Type B pancreatic cell (in vitro differentiated cells): ENCODE data around the gene ASB15. TPM values are rescaled to one million over a fixed set of nuclear protein-coding genes. Genes with fewer than 3 reads are reported as not detected.

Source experiments
- DNase-seq: peaks from one replicate; pipeline ENCODE4 v3.0.0; 2021; ENCODE audit warnings: mixed read lengths; ENCODE audit not compliant: unreplicated experiment; ENCODE audit errors: extremely low spot score
- H3K27ac Mint-ChIP-seq: 2 replicates; pipeline ENCODE4 v1.8.0; 2021; ENCODE audit warnings: mild to moderate bottlenecking, mixed read lengths
- H3K27me3 Mint-ChIP-seq: 2 replicates; pipeline ENCODE4 v1.8.0; 2021; ENCODE audit warnings: mixed read lengths
- H3K36me3 Mint-ChIP-seq: 2 replicates; pipeline ENCODE4 v1.8.0; 2021; ENCODE audit warnings: mixed read lengths
- H3K4me1 Mint-ChIP-seq: one replicate; pipeline ENCODE4 v1.8.0; 2021; ENCODE audit warnings: mixed read lengths; ENCODE audit not compliant: unreplicated experiment
- H3K4me3 Mint-ChIP-seq: 2 replicates; pipeline ENCODE4 v1.8.0; 2021; ENCODE audit warnings: mild to moderate bottlenecking, mixed read lengths
- H3K9me3 Mint-ChIP-seq: 2 replicates; pipeline ENCODE4 v1.8.0; 2021; ENCODE audit warnings: mixed read lengths
- total RNA-seq: library from RNA; stranded (reverse); gene quantifications from 2 replicates; pipeline ENCODE4 v1.2.1, GENCODE V29; 2021; ENCODE audit warnings: low replicate concordance
- TF ChIP-seq, protein P1 (sequence below): fragments of 200-600 bp; sonication (generic); conservative IDR thresholded peaks from 2 replicates; pipeline ENCODE4 v1.5.0; 2021; ENCODE audit warnings: antibody characterized with exemption, mild to moderate bottlenecking

ASB15 gene
- total RNA-seq, 1 donor from 2014 or later: not detected

DNA sequence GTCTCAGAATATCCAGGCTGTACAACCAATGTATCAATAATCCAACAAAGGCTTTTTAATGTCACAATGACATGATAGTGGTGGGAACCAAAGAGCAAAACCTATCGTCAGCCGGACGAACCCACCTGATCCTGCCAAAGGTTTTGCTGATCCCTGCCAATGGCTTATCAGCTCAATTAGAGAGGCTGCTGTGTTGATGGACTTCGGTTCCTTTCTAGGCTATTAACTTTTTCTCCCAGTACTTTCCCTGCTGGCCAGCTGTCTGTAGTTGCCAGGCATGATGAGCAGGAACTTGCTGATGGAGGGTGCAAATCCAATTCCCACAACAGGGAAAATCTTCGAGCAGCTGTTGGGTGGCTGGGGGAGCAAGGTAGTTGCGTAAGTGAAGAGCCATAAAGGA, 56.4 kb downstream of the ASB15 start:
- TF ChIP-seq, protein P1, sequence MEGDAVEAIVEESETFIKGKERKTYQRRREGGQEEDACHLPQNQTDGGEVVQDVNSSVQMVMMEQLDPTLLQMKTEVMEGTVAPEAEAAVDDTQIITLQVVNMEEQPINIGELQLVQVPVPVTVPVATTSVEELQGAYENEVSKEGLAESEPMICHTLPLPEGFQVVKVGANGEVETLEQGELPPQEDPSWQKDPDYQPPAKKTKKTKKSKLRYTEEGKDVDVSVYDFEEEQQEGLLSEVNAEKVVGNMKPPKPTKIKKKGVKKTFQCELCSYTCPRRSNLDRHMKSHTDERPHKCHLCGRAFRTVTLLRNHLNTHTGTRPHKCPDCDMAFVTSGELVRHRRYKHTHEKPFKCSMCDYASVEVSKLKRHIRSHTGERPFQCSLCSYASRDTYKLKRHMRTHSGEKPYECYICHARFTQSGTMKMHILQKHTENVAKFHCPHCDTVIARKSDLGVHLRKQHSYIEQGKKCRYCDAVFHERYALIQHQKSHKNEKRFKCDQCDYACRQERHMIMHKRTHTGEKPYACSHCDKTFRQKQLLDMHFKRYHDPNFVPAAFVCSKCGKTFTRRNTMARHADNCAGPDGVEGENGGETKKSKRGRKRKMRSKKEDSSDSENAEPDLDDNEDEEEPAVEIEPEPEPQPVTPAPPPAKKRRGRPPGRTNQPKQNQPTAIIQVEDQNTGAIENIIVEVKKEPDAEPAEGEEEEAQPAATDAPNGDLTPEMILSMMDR: no peak
- H3K36me3 Mint-ChIP-seq: no peaks in the 10 kb centered on the region

DNA sequence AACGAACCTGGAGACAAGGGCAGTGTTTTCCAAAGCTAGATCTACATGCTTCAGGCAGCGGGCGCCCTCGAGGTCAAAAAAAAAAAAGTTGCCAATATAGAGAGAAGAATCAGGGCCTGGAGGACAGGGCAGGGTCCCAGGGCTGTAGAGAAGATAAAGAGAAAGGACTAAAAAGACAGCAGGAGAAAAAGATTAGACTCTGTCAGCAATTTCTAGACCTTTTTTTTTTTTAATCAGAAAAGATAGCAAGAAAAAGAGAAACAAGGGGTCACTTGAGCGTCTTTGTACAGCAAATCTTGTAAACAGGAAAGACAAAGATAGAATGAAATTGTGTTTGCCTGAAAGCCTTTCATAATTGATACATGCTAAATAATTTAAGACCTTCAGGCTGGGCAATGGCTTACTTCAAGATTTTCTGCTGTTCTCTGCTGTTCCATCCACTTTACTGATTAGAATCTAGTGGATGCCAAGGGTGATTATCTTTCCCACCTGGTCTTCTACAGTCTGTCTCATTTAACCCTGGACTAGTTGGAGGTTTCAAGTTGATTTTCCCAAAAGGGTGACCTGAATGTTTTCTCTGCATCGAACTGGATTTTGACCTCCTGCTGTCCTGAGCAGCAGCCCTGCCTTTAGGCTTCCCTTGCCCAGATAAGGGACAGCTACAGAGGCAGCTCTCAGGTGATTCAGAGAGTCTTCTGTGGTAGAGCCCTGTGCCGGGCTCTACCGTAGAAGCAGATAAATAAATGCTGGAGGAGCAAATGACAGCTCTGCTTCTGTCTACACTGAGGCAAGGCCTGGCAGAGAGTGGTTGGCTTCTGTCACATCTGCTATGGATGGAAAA, 59.1 kb downstream of the ASB15 start:
- Mint-ChIP-seq H3K9me3 (peaks cover 4% of the 10 kb centered on the region), H3K4me3 (no peak overlapping the region)

More for the DNA sequence above, 56.4 kb downstream of the ASB15 start:
- H3K27ac Mint-ChIP-seq: no peak overlapping the region
- H3K4me1 Mint-ChIP-seq: peaks cover 3% of the 10 kb centered on the region
- peaks cover 4% of the 10 kb centered on the region for H3K9me3 Mint-ChIP-seq
- no peaks in the 10 kb centered on the region for H3K27me3 Mint-ChIP-seq
- H3K4me3 Mint-ChIP-seq: no peak overlapping the region
- no peak for DNase-seq

DNA sequence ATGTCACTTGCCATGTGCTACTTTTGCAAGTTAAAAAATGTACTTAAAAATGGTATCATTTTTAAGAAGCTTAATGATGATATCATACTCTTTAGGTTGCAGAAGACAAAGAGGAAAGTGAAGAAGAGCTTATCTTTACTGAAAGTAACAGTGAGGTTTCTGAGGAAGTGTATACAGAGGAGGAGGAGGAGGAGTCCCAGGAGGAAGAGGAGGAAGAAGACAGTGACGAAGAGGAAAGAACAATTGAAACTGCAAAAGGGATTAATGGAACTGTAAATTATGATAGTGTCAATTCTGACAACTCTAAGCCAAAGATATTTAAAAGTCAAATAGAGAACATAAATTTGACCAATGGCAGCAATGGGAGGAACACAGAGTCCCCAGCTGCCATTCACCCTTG, 60.1 kb downstream of the ASB15 start:
- Mint-ChIP-seq H3K27ac (no peak overlapping the region), H3K4me1 (peaks cover 10% of the 10 kb centered on the region), H3K36me3 (no peaks in the 10 kb centered on the region), H3K27me3 (no peaks in the 10 kb centered on the region), H3K9me3 (peaks cover 4% of the 10 kb centered on the region), H3K4me3 (no peak overlapping the region)
- TF ChIP-seq, protein P1: no peak
- DNase-seq: no peak

More for the DNA sequence above, 59.1 kb downstream of the ASB15 start:
- no peak for DNase-seq
- TF ChIP-seq, protein P1: no peak
- Mint-ChIP-seq H3K36me3 (no peaks in the 10 kb centered on the region), H3K27ac (peak overlapping the region; percentile 9), H3K4me1 (peaks cover 5% of the 10 kb centered on the region), H3K27me3 (no peaks in the 10 kb centered on the region)

DNA sequence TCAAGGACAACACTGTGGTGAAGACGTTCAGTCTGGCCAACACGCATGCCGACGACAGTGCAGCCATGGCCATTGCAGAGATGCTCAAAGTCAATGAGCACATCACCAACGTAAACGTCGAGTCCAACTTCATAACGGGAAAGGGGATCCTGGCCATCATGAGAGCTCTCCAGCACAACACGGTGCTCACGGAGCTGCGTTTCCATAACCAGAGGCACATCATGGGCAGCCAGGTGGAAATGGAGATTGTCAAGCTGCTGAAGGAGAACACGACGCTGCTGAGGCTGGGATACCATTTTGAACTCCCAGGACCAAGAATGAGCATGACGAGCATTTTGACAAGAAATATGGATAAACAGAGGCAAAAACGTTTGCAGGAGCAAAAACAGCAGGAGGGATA, 60.7 kb downstream of the ASB15 start:
- H3K4me3 Mint-ChIP-seq: no peak overlapping the region
- H3K27me3 Mint-ChIP-seq: no peaks in the 10 kb centered on the region
- H3K9me3 Mint-ChIP-seq: peaks cover 4% of the 10 kb centered on the region
- H3K4me1 Mint-ChIP-seq: peaks cover 10% of the 10 kb centered on the region
- no peaks in the 10 kb centered on the region for H3K36me3 Mint-ChIP-seq
- H3K27ac Mint-ChIP-seq: no peak overlapping the region
- no peak for DNase-seq
- TF ChIP-seq, protein P1: no peak

DNA sequence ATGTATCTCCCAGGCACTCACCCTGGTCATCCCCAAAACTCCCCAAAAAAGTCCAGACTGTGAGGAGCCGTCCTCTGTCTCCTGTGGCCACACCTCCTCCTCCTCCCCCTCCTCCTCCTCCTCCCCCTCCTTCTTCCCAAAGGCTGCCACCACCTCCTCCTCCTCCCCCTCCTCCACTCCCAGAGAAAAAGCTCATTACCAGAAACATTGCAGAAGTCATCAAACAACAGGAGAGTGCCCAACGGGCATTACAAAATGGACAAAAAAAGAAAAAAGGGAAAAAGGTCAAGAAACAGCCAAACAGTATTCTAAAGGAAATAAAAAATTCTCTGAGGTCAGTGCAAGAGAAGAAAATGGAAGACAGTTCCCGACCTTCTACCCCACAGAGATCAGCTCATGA, 61.1 kb downstream of the ASB15 start:
- no peak for DNase-seq
- H3K4me1 Mint-ChIP-seq: peaks cover 10% of the 10 kb centered on the region
- H3K27ac Mint-ChIP-seq: no peak overlapping the region
- H3K27me3 Mint-ChIP-seq: no peaks in the 10 kb centered on the region
- H3K9me3 Mint-ChIP-seq: peaks cover 4% of the 10 kb centered on the region
- TF ChIP-seq, protein P1: no peak
- H3K36me3 Mint-ChIP-seq: no peaks in the 10 kb centered on the region
- no peak overlapping the region for H3K4me3 Mint-ChIP-seq
